GM10248 (cell line): ENCODE data around the gene SGCA.

ENCODE experiments used
- CTCF ChIA-PET: fragments of 300-600 bp; sonication (Branson Sonifier 250); formaldehyde crosslinking; extraction: SDS; loops from one replicate; lab custom pipeline; 2021; ENCODE audit warnings: antibody characterized with exemption; lab: Yijun Ruan, JAX
- POLR2A ChIA-PET: fragments of 350-650 bp; sonication (Branson Sonifier 250); formaldehyde crosslinking; extraction: SDS; loops from one replicate; lab custom pipeline; 2020; ENCODE audit warnings: antibody characterized with exemption; lab: Yijun Ruan, JAX
- DNase-seq: peaks from one replicate; pipeline ENCODE4 v3.0.0; 2012; ENCODE audit errors: extremely low spot score
- TF ChIP-seq, protein P1 (sequence below): IDR thresholded peaks from 2 replicates; pipeline ENCODE4 v1.5.1; 2012; ENCODE audit warnings: mild to moderate bottlenecking, low read depth; ENCODE audit errors: extremely low read depth, missing control alignments, control extremely low read depth

Gene SGCA

DNA sequence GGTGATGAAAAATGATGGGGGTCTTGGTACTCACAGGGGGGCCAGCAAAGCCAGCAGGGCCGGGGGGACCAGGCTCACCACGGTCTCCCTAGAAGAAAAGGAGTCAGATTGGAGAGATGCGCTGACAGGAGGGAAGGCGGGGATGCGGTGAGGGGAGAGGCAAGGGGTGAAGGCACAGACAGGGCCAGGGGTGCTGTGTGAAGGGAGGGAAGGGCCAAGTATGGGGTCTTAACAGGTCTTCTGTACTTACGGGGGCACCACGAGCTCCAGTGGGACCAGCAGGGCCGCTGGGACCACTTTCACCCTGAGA lies 24.4 kb downstream of the SGCA start:
- DNase-seq: no peak
- POLR2A ChIA-PET: no interaction called here
- CTCF ChIA-PET: interaction anchor here (1.0 to 3.8 kb wide), 6 partner anchors 9 to 207 kb away, joined by 3 to 19 read pairs (median 7); partner anchors contain the start of genes COL1A1 and LRRC59
- TF ChIP-seq, protein P1, sequence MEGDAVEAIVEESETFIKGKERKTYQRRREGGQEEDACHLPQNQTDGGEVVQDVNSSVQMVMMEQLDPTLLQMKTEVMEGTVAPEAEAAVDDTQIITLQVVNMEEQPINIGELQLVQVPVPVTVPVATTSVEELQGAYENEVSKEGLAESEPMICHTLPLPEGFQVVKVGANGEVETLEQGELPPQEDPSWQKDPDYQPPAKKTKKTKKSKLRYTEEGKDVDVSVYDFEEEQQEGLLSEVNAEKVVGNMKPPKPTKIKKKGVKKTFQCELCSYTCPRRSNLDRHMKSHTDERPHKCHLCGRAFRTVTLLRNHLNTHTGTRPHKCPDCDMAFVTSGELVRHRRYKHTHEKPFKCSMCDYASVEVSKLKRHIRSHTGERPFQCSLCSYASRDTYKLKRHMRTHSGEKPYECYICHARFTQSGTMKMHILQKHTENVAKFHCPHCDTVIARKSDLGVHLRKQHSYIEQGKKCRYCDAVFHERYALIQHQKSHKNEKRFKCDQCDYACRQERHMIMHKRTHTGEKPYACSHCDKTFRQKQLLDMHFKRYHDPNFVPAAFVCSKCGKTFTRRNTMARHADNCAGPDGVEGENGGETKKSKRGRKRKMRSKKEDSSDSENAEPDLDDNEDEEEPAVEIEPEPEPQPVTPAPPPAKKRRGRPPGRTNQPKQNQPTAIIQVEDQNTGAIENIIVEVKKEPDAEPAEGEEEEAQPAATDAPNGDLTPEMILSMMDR: no peak

DNA sequence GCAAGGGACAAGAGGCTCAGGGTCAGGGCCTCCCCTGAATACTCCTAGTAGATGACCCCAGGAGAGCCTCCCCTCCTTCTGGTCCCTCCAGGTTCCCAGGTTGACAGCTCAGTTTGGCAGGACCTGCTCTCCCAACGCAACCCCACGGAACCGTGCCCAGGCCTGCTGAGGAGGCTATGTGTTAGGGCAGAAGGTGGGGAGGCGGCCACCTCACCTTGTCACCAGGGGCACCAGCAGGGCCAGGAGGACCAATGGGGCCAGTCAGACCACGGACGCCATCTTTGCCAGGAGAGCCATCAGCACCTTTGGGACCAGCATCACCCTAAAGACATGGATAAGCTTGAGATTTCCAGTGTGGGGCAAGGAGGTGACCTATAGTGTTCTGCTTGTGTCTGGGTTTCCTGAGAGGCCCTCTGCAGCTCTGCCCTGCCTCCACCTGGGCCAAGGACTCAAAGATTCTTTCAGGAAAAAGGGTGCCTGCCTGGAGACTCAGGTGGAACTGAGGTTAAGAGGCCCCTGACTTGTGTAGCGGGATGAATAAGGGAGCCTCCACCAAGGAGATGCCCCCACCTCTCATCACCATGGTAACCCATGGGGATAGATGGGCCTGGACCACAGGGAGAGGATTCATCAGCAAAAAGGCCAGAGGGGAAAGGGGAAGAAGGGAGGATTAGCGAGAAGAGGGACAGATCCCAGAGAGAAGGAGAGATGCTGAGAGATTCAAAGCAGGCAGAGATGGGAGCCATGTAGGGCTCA lies 25.0 kb downstream of the SGCA start:
- DNase-seq: no peak
- ChIA-PET POLR2A (no interaction called here), CTCF (interaction anchor here (1.0 to 3.8 kb wide), 6 partner anchors 10 to 207 kb away, joined by 3 to 19 read pairs (median 7); partner anchors contain the start of genes COL1A1 and LRRC59)
- TF ChIP-seq, protein P1: no peak

DNA sequence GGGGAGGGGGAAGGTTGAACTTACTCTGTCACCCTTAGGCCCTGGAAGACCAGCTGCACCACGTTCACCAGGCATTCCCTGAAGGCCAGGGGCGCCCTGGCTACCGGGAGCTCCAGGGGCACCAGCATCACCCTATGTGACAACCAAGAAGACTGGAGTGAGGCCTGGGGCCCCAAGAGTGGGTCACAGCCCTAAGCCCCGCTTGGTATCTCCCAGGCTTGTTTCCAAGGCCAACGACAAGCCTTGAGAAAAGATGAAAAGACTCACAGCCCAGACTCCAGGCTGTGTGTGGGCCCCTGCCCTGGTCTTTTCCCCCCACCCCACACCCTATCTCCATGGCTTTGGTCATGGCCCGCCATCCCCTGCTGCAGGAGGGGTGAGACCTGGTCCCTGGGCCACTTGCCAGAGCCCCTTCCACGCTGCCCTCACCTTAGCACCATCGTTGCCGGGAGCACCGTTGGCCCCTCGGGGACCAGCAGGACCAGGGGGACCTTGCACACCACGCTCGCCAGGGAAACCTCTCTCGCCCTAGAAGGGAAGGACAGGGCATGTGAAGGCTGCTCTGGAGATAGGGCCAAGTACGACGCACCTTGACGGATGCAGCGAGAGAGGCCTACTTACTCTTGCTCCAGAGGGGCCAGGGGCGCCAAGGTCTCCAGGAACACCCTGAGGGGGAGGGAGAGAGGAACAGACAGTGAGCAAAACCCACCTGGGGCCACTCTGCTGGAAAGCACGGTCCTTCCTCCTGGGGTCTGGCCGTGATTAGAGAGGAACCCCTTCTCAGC lies 25.7 kb downstream of the SGCA start:
- CTCF ChIA-PET: interaction anchor here (1.0 to 3.8 kb wide), 7 partner anchors 9 to 206 kb away, joined by 3 to 19 read pairs (median 7); partner anchors contain the start of genes COL1A1 and LRRC59
- POLR2A ChIA-PET: no interaction called here
- DNase-seq: no peak
- TF ChIP-seq, protein P1: no peak

DNA sequence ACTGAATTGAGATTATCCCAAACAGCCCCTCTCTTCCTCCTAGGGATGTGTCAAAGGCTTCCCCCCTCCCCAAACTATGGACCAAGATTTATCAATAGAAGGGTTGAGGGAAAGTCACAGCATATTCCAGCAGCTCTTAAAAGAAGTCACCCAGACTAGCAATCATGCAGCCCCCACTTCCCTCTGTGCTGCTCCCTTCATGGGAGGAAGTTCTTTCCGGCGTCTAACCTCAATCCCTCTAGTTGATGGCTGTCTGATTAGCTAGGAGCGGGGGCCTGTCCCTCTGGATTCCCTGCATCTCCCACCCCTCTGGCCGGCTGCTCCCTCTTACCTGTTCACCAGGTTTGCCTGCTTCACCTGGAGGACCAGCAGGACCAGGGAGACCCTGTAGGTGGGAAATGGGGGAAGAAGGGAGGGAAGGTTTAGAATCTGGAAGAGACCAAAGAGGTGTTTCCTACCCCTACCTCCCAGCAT lies 26.4 kb downstream of the SGCA start:
- ChIA-PET CTCF (interaction anchor here (1.0 to 3.8 kb wide), 6 partner anchors 8 to 205 kb away, joined by 3 to 19 read pairs (median 7); partner anchors contain the start of genes COL1A1 and LRRC59), POLR2A (no interaction called here)
- no peak for DNase-seq
- TF ChIP-seq, protein P1: no peak

DNA sequence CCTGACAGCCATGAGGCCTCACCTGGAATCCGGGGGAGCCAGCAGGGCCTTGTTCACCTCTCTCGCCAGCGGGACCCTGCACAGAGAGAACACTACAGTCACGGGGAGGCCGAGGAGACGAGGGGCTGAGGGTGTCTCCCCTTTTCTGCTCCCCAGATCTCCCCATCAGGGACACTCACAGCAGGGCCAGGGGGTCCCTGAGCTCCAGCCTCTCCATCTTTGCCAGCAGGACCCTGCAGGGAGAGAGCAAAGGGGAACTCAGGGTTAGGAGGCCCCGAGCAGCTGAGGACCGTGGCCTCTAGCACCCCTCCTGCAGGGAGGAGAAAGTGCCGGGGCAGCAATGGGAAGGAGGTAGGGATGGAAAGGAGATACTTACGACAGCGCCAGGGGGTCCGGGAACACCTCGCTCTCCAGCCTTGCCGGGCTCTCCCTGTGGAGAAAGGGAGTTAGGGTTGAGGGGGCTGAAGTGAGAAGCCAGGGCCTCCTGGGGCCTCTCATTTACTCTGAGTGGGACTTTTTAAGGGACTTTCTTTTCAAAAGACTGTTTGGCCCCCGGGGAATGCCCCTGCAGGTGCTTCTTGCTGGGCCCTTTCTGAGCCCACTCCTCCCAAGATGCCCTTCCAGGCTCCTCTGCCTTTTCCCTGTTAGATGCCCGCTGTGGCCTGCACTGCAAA lies 26.9 kb downstream of the SGCA start:
- DNase-seq: peak; percentile 56
- ChIA-PET CTCF (interaction anchor here (1.0 to 3.8 kb wide), 5 partner anchors 9 to 99 kb away, joined by 3 to 19 read pairs (median 3); no protein-coding TSS in a partner anchor), POLR2A (no interaction called here)
- TF ChIP-seq, protein P1: no peak
